HFF-Myc (cell line): ENCODE results near the gene HTR2C.

Experiments
- DNase-seq: peaks from one replicate; pipeline ENCODE4 v3.0.0-alpha.2; 2011; ENCODE audit warnings: low read depth; ENCODE audit errors: extremely low read depth
- H3K4me3 ChIP-seq: replicated peaks from 2 replicates; pipeline ENCODE4 v1.5.1; 2011; ENCODE audit warnings: low read depth, mild to moderate bottlenecking, control low read depth, low read length
- CTCF ChIP-seq: IDR thresholded peaks from 2 replicates; pipeline ENCODE4 v1.5.1; 2012; ENCODE audit warnings: mild to moderate bottlenecking, low read depth, low read length, control low read depth; ENCODE audit errors: missing control alignments

Gene HTR2C

DNA sequence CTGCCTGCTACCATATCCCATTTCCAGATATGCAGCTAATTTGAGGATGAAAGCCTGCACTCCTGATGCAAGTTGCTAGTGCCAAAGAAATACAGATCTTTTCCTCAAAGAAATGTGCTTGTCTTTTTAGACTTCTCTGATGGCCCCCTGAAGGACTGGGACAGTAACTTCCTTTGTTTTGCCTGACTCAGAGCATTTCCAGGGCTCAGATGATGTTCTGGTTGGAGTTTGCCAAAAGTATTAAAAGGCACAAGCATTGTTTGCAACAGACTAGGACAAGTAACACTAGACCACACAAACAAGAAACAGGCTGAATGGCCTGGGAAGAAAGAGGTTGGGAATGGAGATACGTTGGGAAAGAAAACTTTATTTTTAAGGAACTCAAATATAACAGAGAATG lies 258.3 kb downstream of the HTR2C start:
- no peak overlapping the region for H3K4me3 ChIP-seq
- TF ChIP-seq CTCF = no peak
- DNase-seq = no peak

DNA sequence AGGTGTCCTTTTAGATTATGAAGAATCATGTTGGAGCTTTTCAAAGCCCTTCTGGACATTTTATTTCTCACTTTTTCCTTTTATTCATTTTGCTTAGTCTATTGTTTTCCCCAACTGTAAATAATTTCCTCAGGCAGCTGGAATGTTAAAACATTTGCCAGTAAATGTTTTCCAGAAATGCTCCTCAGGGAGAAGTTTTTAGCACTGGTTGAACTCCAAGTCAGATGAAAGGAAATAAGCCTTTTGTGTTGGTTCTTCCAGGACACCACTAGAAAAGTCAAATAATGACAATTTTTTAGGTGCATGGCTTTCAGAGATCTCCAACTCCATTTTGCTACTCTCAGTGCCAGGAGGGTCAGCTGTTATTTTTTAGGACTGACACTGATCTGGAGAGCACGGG lies 305.6 kb downstream of the HTR2C start:
- no peak for TF ChIP-seq CTCF
- DNase-seq = no peak
- H3K4me3 ChIP-seq = no peak overlapping the region

GRCh38 chrX:114903618-114904017 lies 319.7 kb downstream of the HTR2C start:
- H3K4me3 ChIP-seq = no peak overlapping the region
- no peak for DNase-seq
- no peak for TF ChIP-seq CTCF

- H3K4me3 ChIP-seq = no peak overlapping the region
- no peak for TF ChIP-seq CTCF
- DNase-seq = no peak
Observed at GRCh38 chrX:114905251-114905650, 321.4 kb downstream of the HTR2C start.

DNA sequence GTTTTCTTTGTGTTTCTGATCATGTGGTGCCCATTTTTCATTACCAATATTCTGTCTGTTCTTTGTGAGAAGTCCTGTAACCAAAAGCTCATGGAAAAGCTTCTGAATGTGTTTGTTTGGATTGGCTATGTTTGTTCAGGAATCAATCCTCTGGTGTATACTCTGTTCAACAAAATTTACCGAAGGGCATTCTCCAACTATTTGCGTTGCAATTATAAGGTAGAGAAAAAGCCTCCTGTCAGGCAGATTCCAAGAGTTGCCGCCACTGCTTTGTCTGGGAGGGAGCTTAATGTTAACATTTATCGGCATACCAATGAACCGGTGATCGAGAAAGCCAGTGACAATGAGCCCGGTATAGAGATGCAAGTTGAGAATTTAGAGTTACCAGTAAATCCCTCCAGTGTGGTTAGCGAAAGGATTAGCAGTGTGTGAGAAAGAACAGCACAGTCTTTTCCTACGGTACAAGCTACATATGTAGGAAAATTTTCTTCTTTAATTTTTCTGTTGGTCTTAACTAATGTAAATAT lies 323.2 kb downstream of the HTR2C start:
- no peak for TF ChIP-seq CTCF
- no peak for DNase-seq
- no peak overlapping the region for H3K4me3 ChIP-seq

DNA sequence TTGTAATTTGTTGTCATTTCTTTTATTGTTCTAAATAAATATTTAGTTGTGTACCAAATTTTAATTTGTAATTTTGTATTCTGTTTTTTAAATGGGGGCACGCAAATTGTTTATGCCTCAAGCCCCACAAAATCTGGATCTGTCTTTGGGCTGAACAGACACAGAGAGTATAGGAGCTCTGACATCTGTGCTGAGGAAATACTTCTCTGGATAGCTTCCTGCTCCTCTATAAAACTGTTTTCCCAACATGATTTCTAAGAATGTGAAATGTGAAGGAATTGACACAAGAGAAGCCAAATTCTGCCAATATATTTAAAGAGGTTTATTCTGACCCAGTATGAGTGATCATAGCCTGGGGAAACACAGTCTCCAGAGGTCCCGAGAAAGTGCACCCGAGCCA lies 340.5 kb downstream of the HTR2C start:
- TF ChIP-seq CTCF = no peak
- no peak for DNase-seq
- H3K4me3 ChIP-seq = no peak overlapping the region

GRCh38 chrX:114924856-114925255 lies 341.0 kb downstream of the HTR2C start:
- TF ChIP-seq CTCF = no peak
- DNase-seq = no peak
- H3K4me3 ChIP-seq = no peak overlapping the region
